ENCODE measurements around the gene PER2.

Gene PER2

GRCh38 chr2:238225911-238226697, 62.3 kb downstream of the PER2 start:
- no peak for DNase-seq

GRCh38 chr2:238225121-238225520, 63.3 kb downstream of the PER2 start:
- no peak for DNase-seq

- DNase-seq = no peak
Observed at GRCh38 chr2:238224356-238225035, 63.9 kb downstream of the PER2 start.

- no peak for DNase-seq
Observed at GRCh38 chr2:238220892-238221521, 67.4 kb downstream of the PER2 start.

- no peak for DNase-seq
Observed at GRCh38 chr2:238220274-238220891, 68.0 kb downstream of the PER2 start.

- no peak for DNase-seq
Observed at GRCh38 chr2:238216651-238217184, 71.7 kb downstream of the PER2 start.

GRCh38 chr2:238207006-238207405, 81.4 kb downstream of the PER2 start:
- no peak for DNase-seq

GRCh38 chr2:238203973-238204683, 84.3 kb downstream of the PER2 start:
- DNase-seq = no peak

- DNase-seq = peak; percentile 90 to 92
Observed at GRCh38 chr2:238203094-238203972, 85.1 kb downstream of the PER2 start, which contains the start of gene ILKAP. Gene ILKAP, minus strand, starts transcription at chr2:238203695. Its CDS starts 142 bp downstream, at chr2:238203553.

- DNase-seq = peak; percentile 33 to 38
Observed at GRCh38 chr2:238202326-238203093, 85.9 kb downstream of the PER2 start.
